NCI-H2227 treated with DMSO at 0.1 percent for 48 hours (cell line): Measurements from ENCODE around the gene ACYP1.
"Not testable (repeated sequence)": the region's sequence is repeated elsewhere in the genome, so short reads cannot be mapped to it uniquely, and the experiment has no call there.

Experiments used
- DNase-seq: peaks from one replicate; lab custom pipeline; 2025; lab: John Stamatoyannopoulos, UW

Gene ACYP1

DNA sequence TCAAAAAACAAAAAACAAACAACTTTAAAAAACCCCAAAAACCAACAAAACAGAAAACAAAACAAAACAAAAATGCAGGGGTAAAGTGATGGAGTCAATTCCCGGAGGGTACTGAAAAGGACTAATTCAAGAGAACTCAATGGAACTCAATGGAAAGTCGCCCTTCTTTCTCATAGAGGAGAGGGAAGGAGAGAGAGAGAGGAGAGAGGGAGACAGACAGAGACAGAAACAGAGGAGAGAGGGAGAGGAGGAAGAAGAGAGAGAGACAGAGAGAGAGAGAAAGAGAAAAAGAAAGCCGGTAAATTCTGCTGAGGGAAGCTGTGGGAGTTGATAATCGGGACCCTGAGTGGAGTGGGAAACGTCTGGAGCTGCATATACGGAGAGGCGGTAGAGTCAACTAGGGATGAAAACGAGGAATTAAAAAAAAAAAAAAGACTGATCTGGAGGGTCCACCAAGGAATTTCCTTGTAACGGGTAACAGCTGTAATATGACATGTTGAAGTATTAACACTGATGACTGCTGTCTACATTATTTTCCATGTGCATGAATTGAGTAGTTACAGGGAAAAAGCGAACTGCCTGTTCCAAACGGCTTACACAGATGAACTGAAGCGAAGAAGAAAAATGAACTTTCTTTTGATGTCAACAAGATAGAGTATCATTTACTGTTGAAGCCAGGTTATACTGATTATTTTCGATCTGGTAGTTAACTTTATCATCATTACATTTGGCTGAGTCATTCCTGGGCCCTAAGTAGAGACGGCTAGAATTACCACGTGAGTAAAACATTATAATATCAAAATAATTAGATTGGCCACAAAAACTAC lies 4.7 kb upstream of the ACYP1 start:
- peak; percentile 32 for DNase-seq

DNA sequence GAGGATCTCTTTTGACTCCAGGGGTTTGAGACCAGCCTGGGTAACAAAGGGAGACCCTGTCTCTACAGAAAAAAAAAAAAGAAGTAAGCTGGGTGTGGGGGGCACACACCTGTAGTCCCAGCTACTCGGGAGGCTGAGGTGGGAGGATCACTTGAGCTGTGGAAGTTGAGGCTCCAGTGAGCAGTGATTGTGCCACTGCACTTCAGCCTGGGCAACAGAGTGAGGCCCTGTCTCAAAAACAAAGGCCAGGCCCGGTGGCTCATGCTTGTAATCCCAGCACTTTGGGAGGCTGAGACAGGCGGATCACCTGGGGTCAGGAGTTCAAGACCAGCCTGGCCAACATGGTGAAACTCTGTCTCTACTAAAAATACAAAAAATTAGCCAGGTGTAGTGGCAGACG lies 3.9 kb upstream of the ACYP1 start:
- not testable (repeated sequence) for DNase-seq

DNA sequence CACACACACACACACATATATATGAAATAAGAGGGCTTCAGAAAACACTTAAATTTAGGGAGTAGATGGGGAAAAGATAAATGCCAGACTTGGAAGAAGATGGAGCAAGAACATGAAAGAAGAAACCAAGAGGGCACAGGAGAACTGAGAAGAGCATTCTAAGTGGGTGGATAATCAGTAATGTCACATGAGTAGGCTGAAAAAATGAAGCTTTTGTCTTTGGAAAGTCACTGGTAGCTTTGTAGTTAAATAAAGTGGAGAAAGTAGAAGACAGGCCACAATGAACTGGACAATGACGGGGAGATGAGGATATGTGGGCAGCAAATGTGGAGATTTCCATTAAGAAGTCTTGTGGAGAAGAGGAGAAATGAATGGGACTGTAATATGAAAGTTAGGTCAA lies 3.4 kb upstream of the ACYP1 start:
- DNase-seq = no peak

DNA sequence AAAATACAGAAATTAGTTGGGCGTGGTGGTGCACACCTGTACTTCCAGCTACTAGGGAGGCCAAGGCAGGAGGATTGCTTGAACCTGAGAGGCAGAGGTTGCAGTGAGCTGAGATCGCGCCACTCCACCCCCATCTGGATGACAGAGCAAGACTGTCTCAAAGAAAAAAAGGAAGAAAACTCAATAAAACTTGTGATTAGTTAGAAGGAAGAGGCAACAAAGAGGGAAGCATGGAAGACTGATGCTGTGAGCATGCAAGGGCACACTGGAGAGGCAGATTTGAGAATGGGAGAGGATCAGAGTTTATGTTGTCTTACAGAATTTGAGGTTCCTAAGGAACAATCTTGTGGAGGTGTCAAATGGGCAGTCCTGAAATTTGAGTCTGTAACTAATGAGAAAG lies 2.9 kb upstream of the ACYP1 start:
- DNase-seq = no peak

DNA sequence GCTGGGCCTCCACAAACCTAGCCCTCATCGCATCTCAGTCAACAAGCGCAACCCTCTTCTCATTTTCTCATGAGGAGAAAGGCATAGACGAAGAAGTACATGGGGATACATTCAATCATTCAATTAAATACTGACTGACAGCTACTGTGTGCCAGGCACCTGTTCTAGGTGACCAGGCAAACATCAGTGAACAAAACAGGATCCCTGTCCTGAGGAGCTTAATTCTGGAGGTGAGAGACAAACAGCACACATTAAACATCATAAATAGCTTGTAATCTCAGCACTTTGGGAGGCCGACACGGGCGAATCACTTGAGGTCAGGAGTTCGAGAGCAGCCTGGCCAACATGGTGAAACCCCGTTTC lies 362 bp upstream of the ACYP1 start:
- no peak for DNase-seq

DNA sequence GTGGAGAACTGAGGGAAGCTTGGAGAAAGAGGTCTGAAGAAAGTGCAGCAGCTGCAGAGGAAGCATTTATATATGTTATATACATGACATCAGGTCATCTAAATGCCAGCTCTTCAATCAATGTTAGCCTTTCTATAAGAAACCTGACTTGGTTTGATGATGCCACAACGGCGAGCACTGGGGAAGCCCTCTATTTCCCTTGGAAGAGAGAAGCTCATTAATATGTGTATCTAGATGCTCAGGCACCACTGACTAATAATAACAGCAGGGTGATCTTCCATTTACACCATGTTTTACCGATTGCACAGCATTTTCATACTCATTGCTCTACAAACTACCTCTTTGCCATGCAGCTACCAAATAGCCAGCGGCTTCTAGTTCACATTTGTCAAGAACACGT lies 811 bp downstream of the ACYP1 start:
- DNase-seq = no peak

DNA sequence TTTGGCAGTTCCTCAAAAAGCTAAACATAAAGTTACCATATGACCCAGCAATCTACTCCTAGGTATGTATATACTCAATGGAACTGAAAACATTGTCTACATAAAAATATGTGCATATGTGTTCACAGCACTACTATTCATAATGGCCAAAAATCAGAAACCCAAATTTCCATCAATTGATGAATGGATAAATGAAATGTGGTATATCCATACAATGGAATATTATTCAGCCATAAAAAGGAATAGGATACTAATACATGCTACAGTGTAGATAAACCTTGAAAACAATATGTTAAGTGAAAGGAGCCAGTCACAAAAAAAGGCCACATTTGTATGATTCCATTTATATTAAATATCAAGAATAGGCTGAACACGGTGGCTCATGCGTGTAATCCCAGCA lies 3.4 kb downstream of the ACYP1 start:
- no peak for DNase-seq

DNA sequence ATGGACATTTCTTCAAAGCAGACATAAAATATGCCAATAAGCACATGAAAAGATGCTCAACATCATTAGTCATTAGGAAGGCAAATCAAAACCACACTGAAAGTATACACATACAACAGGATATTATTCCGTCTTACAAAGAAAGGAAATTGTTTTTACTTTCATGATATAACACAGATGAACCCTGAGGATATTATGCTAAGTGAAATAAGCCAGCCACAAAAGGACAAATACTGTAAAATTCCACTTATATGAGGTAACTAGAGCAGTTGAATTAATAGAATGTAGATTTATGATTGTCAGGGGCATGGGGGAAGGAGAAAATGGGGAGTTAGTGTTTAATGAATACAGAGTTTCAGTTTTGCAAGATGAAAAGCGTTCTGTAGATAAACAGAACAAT lies 4.2 kb downstream of the ACYP1 start:
- no peak for DNase-seq

DNA sequence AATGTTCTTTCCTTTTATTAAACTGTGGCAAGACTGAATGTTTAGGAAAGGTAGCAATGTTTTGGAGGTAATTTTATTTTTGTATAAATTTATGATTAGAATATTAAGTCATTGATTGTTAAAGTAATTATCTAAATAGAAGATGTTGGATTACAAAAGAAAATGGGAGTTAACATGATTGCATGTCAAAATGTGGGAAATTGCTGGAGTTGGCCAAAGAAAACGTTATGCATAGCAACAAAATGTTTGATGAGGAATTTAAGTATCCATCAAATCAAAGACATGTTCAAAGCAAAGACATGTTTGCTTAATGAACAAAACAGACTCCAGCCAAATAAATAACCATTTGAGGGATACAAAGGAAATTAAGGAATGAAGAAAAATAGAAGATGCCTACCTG lies 9.4 kb downstream of the ACYP1 start:
- DNase-seq = no peak

DNA sequence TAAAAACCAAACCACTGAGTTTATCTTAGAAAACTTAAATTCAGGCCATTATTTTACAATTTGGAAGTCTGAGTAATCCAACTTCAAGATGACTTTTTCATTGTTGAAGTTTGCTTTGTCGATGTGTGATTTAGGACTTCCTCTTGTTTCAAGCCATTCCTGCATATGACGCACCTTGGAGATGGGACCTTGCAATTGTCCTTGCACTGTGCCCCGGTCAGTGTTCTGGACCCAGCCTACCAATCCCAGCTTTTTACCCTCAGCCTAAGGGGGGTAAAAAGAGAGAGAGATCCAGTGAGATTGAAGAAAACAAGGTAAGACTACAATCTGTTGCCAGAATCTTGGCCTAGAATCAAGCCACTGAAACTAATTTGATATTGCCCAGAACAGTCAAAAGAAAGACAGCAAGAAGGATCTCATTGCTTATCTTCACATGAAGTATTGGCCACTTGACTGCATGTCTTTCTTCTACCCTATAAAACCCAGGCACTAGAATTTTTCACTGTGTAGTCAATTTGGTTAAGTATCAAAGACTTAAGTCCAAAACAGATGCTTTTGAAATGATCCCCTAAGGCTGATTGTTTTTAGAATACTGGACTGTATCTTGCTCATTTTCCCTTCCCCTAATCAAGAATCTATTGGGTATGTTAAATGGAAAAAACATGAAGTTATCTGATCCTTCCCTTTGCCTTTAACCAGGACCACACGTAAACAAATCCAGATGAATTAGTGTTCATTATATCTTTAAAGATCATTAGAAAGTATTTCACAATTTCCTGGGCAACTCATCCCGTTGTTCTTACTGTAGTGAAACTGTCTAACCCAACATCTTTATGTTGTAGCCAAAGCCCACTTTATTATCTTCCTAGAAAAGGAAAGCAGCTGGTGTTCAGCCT lies 10.2 kb downstream of the ACYP1 start:
- DNase-seq = no peak

DNA sequence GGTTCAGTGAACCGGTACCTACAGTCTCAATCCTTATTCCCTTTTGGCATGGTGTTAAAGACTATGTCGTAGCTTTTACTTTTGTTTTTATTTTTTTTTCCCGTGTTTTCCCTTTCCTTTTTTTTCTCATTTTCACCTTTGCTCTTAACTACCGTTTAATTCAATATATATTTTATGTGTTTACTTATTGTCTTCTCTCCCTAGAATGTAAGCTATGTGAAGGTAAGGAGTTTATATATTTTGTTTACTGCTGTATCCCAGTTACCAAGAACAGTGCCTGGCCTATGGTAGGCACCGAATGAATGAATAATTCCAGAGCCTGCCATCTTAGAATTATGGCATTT lies 12.3 kb downstream of the ACYP1 start:
- no peak for DNase-seq

DNA sequence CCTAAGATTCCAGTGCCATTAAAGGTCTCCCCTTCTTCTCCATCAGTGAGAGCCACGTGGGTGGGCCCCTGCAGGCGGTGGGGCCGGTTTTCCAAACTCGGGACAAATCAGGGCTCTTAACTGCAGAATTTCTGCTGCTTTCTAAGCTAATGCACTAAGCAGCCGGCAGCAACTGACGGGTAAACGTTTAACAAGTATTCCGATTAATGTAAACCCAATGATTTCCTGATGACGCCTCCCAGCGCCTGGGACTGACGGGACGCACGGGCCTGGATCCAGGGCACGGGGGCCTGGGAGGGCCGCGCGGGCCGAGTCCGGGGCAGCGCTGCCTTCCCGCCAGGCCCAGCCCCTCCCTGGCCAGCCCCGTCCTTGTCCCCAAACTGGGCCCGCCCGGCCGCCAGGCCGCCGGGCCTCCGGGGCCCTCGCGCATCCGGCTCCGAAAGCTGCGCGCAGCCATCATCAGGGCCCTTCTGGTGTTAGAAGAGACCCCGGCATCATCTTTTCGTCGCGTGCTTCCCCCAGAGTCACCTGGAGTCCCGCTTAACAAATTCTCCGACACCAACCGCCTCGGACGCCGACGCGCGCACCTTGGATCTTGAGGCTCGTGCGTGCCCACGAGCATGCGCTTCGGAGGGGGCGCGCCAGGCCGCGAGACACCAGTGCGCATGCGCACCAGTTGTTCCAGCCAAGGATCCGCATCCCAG lies 12.8 kb downstream of the ACYP1 start, which contains the start of gene MLH3:
TSS of gene MLH3 (minus strand) at position 616 of the 704 bp plus-strand sequence. CDS start 1,812 bp downstream, outside the sequence.
- peak; percentile 79 for DNase-seq

DNA sequence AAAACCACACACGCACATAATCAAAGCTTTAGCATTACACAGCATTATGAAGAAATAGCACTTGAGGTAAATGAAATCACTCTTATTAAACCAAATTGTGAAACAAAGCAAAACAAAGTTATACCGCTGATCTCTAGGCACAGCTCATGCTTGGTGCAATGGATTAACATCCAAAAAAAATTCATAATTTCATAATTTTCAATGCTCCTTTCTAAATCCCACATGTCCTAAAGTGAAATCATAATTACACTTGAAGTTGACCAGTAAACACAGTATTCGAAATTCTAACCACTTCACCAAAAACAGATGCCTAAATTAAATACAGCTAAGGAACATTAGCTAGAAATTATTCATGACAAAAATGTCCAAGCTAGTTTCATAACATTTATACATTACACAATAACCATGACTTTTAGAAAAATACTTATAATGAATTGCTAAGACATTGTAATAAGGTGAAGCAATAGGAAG lies 14.1 kb downstream of the ACYP1 start:
- no peak for DNase-seq

DNA sequence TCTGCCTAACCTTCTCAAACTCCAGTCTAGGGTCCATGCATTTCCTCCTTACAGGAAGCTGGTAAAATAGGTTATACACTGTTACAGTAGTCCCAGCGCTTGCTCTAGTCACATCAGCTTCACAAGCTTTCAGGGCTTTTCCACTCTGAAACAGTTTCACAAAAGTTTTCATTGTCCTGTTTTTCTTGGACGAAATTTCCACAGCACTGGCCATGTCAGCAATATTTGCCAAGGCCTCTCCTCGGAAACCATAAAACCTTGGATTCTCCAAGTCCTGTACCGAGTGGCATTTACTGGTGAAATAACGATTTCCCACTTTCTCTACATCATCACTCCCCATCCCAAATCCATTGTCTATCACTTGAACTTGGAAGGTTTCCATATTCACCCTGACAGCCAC lies 14.7 kb downstream of the ACYP1 start:
- DNase-seq = no peak

DNA sequence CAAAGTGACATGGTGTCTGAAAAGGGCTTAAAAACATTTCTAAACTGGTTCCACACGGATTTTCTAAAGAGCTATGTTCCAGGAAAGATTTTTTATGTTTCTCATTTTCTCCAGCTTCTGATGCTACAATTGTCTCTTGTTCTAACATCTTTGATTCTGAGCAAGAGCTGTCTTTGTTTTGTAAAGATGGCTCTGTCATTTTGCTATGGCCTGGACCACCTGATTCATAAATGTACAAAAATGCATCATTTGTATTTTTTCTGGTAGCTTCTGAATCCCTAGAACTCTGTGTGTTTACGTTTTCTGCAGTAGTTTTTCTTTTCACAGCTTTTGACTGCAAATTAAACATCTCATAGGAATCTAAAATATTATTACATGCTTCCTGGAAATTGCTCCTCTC lies 15.7 kb downstream of the ACYP1 start:
- DNase-seq = no peak

DNA sequence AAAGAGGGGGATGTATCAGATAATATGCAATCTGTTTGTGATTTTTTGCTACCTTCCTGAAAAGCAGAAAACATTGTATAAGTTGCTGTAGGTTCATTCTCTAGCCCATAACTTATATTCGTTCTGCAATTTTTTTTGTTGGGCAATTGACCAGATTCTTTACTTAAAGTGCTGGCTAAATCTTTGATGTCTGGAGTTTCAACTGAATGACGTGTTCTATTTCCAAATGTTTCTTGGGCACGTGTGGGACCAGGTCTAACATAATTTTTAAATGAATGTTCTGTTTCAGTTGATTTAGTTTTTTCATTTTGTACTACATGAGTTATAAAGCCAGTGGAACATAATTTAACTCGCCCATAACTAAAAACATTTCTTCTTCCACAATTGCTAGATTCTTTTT lies 16.3 kb downstream of the ACYP1 start:
- no peak for DNase-seq

DNA sequence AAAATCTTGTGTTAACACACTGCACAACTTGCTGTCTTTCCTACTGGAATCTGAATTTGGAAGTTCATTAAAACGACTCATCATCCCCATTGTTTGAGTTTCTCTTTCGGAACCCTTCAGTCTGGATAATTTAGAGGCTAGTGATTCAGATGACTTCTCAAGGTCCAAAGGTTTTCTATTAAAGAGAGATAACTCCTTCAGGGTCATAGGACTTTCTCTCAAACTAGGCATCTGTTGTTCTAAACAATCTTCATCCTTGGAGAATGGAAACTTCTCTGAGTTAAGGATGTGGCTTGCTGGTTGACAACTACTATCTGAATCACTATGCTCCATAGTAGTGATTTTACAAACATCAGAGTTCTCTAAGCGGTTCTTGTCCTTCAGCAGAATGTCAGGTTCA lies 16.9 kb downstream of the ACYP1 start:
- no peak for DNase-seq

DNA sequence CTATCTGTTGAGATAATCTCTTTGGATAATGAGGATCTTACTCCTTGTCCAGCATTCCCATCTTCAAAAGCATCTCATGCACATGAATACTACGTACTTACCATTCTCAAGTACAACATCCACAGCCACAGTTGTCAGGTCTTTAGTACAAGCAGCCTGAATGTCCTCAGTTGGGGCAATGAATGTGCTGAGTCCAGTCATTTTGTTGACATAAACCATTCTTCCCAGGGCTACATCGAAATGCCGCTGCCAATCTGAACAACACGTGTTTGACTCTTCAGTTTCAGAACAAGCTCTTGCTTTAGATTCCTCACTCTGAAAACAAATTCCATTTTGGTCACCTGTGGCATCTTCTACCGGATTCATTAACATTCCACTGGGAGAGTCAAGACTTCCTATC lies 17.5 kb downstream of the ACYP1 start:
- DNase-seq = no peak

DNA sequence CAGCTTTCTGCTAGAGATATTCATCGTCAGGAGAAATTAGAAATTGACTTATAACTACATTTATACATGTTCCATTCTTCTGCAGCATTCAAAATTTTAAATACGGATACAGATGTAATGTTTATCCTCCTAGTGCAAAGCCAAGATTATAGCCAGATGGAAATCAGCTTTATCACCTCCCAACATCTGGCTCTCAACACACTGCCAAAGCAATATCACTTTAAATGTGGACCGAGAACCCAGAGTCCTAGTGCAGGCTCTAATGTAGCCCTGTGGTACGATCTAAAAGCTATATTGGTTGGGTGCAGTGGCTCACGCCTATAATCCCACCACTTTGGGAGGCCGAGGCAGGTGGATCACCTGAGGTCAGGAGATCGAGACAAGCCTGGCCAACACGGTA lies 19.1 kb downstream of the ACYP1 start:
- DNase-seq = no peak

DNA sequence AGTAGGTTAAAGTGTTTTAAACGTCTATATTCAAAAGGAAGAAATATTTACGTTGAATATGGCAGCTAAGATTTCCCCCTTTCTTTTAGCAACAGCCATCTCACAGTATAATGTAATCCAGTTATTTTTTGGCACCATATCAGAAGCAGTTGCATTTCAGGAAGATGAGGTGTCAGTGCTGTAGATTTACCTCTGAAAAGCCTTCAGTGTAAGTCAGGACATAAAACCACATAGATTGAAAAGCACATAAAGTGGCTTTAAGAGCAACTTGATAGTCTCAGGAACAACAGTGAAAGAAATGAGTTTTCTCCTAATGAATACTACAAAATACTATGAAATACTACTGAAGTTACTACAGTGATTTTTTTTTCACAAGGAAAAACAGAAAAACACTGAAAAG lies 19.5 kb downstream of the ACYP1 start:
- no peak for DNase-seq

DNA sequence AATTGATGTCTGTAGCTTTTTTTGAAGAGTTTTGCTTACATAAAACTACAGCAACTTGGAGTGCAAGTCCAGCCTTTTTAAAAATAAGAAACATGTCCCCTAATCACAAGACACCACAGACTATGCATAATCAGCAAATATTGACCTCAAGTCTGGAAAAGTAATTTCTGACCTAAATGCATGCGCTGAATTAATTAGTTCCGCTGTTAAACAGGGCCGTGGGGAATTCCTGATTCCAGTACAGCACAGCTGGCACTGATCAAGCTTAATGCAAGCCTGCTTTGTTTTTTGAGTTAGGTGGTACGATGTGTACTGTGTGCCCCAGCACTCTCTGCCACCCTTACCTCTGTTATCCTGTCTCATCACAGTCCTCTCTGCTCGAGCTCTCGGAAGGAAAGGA lies 21.8 kb downstream of the ACYP1 start:
- no peak for DNase-seq

DNA sequence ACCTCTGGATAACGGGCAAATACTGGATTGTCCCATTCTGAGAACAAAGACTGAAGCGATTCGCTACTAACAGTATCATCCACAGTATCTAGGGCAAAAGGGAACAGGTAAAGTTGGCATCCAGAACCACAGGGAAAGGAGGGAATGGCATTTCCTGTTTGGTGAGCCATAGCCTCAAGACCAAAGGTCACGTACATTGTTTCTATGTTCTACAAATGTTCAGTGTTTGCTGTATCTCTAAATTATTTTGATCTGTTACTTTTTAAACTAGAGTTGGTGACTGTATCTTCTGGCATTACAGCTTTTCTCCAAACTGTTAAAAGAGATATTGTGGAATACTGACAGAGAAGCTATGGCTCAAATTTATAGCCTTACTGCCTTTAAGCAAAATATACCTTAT lies 22.2 kb downstream of the ACYP1 start:
- DNase-seq = no peak

DNA sequence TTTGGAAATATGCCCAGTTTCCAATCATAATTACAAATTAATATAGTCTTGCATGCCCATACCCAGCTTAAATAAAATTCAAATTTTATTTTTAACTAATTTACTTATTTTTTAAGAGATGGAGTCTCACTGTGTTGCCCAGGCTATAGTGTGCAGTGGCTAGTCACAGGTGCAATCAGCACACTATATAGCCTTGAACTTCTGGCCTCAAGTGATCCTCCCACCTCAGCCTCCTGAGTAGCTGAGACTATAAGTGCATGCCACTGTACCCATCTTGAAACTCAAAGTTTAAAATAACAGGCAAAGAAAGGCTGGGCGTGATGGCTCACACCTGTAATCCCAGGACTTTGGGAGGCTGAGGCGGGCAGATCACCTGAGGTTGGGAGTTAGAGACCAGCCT lies 22.9 kb downstream of the ACYP1 start:
- no peak for DNase-seq
